ENCODE data around the gene CYFIP2.

CYFIP2 gene

DNA sequence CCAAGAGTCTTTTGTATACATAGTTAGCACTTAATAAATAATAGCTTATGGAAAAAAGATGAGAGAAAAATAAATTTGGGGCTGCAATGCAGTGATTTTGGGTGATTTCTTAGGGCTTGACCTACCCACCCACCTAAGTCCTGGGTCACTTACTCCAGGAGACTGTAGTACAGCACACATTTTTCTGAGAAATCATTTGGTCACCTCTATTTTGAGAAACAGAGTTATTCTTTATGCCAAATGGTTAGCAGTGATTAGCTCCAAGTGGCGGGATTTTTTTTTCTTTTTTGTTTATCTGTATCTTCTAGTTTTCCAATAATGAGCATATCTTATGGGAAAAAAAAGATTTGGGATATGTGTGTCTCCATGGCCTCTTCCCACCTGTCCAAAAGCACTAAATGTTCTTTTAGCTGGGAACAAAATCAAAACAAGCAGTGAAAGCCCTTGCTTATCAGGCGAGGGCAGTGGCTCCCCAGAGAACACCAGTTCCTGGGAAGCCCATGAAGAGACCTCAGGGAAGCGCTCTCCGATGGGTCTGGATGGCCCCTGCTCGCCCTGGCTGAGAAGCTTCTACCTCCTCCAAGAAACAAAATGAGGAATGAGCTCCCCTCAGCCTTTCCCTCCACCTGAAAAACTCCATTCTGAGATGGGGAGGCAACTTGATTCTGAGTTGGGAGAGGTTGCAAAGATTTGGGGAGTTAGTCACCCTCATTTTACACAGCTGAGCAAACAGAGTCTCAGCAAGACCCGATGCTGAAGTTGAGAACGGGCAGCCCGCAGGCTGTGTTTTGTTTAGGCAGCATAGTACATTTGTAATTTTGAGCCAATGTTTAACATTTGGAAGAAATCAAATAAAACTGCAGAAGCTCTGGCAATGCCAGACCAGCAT, 69.9 kb downstream of the CYFIP2 start:
- no peak overlapping the region for H3K4me3 ChIP-seq
- H3K9ac ChIP-seq, result no peak overlapping the region
- peaks cover 6% of the 10 kb centered on the region; the same call in 1 of the 2 replicates for H4K20me1 ChIP-seq
- no peak overlapping the region for H3K4me2 ChIP-seq
- no peak for TF ChIP-seq Cebpa-rat (IDR thresholded peaks at IDR 0.05)
- no peaks in the 10 kb centered on the region for H3K4me1 ChIP-seq
- H3K9me3 ChIP-seq, result no peaks in the 10 kb centered on the region
- no peak overlapping the region for H3K27ac ChIP-seq
- H3K36me3 ChIP-seq, result peaks cover 100% of the 10 kb centered on the region
- no peaks in the 10 kb centered on the region for H3K27me3 ChIP-seq

DNA sequence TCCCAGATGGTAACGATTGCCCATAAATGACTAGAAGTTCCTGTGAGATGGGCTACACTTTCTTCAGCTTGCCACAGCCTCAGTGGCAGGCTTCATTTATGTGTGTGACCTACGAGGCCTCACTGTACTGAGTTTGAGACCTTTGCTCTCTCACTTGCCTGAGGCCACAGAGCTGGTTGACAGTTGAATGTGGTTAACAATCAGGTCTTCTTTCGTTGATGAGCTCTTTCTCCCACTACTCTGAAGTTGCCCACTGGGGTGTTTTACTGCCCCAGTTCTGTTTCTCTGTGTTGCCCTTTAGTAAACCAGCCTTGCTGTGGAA, 70.5 kb downstream of the CYFIP2 start:
- no peaks in the 10 kb centered on the region for H3K4me1 ChIP-seq
- H3K4me2 ChIP-seq, result no peak overlapping the region
- H3K9ac ChIP-seq, result no peak overlapping the region

DNA sequence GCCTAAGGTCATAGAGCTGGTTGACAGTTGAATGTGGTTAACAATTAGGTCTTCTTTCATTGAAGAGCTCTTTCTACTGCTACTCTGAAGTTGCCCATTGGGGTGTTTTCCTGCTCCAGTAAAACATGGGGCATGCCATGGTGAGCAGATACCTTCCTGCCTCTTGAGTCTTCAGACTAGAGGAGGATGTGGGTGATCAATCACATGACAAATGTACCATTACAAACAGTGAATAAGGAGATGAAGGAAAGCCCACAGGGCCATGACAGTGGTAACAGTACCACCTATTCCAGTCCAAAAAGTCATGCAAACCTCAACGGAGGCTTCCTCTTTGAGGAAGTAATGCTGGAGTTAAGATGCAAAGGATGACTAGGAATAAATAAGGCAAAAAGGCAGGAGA, 73.5 kb downstream of the CYFIP2 start:
- no peaks in the 10 kb centered on the region for H3K9me3 ChIP-seq
- H3K27me3 ChIP-seq, result no peaks in the 10 kb centered on the region
- H3K27ac ChIP-seq, result no peak overlapping the region
- H3K4me1 ChIP-seq, result peaks cover 18% of the 10 kb centered on the region
- no peak overlapping the region for H3K9ac ChIP-seq
- peaks cover 100% of the 10 kb centered on the region for H3K36me3 ChIP-seq
- peaks cover 13% of the 10 kb centered on the region for H4K20me1 ChIP-seq
- no peak overlapping the region for H3K4me3 ChIP-seq
- H3K4me2 ChIP-seq, result no peak overlapping the region
- TF ChIP-seq Cebpa-rat (IDR thresholded peaks at IDR 0.05), result no peak

More for the DNA sequence above, 70.5 kb downstream of the CYFIP2 start:
- H3K27me3 ChIP-seq, result no peaks in the 10 kb centered on the region
- no peak for TF ChIP-seq Cebpa-rat (IDR thresholded peaks at IDR 0.05)
- H3K27ac ChIP-seq, result no peak overlapping the region
- no peak overlapping the region for H3K4me3 ChIP-seq
- no peaks in the 10 kb centered on the region for H3K9me3 ChIP-seq
- H3K36me3 ChIP-seq, result peaks cover 100% of the 10 kb centered on the region
- H4K20me1 ChIP-seq, result peaks cover 6% of the 10 kb centered on the region; the same call in 1 of the 2 replicates

DNA sequence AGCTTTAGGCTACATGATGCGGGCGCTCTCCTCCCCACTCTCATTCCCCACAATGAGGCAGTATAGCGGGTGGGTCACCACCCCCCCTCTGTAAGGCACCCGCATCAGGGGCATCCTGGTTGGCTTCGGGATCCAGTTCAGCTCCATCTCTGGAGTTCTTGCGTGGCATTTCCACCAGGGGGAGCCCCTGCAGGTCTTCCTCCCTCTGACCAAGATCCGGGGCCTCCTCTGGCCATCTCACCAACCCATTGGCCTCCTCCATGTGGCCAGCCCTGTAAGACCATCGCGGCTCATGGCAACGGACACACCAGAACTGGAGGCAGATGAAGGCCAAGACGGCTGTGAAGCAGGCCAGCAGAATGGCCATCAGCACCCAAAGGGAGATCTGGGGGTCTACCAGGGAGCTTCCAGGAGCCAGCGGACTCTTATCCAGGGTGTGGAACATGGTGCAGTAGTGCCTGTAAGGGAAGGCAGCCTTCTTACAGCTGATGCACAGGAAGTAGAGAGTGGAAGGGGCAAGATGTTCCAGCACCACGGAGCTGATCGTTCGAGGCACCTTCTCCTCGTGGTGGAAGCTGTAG, 77.0 kb downstream of the CYFIP2 start:
- TF ChIP-seq Cebpa-rat (IDR thresholded peaks at IDR 0.05), result no peak
- Histone ChIP-seq H3K9ac (no peak overlapping the region), H3K27me3 (no peaks in the 10 kb centered on the region), H3K36me3 (peaks cover 100% of the 10 kb centered on the region), H3K4me2 (0 out of 2 replicates have a peak overlapping the region, but pooled peaks have one; percentile 0), H3K4me3 (no peak overlapping the region), H4K20me1 (peaks cover 12% of the 10 kb centered on the region; the same call in 1 of the 2 replicates), H3K4me1 (peaks cover 18% of the 10 kb centered on the region), H3K9me3 (no peaks in the 10 kb centered on the region), H3K27ac (no peak overlapping the region)

DNA sequence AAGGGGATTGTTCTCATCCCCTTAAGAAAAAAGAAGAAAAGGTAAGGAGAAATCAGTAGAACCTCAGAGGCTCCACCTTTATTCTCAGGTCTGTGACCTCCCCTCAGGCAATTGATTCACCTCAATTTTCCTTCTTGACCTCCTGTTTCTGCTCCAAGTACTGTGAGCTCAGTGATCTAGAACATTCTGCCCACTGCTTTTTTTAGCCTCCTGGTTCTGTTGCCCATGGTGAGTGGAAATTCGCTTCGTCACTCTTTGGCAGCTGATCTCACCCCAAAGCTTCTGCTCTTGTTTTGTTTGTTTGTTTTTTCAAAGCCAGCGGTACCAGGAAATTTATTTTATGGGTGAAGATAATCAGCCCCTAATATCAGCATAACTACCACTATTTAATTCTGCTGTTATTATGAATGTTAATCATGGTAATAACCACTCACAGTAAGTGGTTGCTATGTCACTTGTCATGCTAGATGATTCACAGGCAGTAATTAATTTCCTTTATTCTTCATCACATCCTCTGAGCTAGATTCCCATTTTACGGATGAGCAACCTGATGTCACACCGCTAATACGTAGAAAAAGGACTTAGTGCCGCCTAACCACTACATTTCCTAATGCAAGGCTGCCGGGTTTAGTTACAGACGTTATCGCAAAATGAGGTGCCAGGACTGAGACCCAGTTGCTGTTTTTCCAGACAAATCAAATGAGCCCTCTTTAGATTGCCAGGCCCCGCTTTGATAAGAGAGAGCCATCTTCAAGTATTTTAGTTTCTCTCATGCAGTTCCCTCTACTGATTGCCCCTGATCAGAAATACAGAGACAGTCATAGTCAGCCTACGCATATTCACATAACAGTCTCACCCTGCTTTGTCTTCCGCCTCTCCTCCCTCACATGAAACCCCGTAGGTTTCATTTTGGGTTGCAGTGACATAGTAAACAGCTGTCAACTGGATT, 78.2 kb downstream of the CYFIP2 start:
- no peak overlapping the region for H3K4me3 ChIP-seq
- H3K36me3 ChIP-seq, result peaks cover 100% of the 10 kb centered on the region
- no peaks in the 10 kb centered on the region for H3K27me3 ChIP-seq
- H4K20me1 ChIP-seq, result peaks cover 12% of the 10 kb centered on the region; the same call in 1 of the 2 replicates
- peaks cover 18% of the 10 kb centered on the region for H3K4me1 ChIP-seq
- H3K9ac ChIP-seq, result no peak overlapping the region
- no peak for TF ChIP-seq Cebpa-rat (IDR thresholded peaks at IDR 0.05)
- H3K9me3 ChIP-seq, result no peaks in the 10 kb centered on the region
- H3K4me2 ChIP-seq, result 0 out of 2 replicates have a peak overlapping the region, but pooled peaks have one; percentile 0
- H3K27ac ChIP-seq, result no peak overlapping the region; the same call in 1 of the 2 replicates

DNA sequence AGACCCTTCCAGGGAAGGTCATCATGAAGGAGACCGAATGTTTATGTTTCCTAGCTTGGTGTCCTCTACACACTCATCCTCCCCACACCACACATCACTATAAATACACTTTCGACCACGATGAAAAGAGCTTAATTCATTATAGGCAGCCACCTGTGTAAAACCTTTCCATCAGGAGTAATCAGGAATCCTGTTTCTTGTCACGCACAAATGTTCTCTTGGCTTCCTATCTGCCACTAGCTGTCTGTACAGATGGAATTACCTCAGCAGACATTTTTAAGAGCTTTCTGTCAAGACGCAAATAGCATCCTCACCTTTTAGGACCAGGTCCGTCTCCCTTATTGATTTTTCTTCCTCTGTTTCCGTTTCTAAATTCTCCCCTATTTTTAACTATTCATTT, 79.1 kb downstream of the CYFIP2 start:
- Histone ChIP-seq H3K4me2 (no peak overlapping the region), H3K4me3 (no peak overlapping the region), H3K27me3 (no peaks in the 10 kb centered on the region), H3K4me1 (peaks cover 18% of the 10 kb centered on the region), H3K9ac (no peak overlapping the region), H4K20me1 (peaks cover 17% of the 10 kb centered on the region; the same call in 1 of the 2 replicates), H3K36me3 (peaks cover 97% of the 10 kb centered on the region), H3K9me3 (no peaks in the 10 kb centered on the region), H3K27ac (no peak overlapping the region)
- no peak for TF ChIP-seq Cebpa-rat (IDR thresholded peaks at IDR 0.05)

DNA sequence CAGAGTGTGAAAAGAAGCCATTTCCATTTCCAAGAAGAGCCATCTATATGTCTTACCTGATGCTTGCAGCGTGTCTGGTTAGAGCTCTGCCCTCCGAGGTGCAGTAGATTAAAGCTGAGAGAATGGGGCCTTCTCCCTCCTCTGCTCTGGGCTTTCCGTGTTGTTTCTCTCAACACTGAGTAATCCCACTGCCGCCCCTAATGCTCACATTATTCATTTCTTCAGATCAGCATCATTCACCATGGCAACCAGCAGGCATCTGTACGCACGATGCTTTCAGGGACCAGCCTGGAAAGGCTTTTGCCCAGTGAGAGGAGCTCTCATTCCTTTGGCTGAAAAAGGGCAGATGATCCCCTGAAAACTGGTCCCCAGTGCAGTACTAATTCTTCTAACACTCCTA, 79.6 kb downstream of the CYFIP2 start:
- Histone ChIP-seq H3K9me3 (no peaks in the 10 kb centered on the region), H4K20me1 (peaks cover 21% of the 10 kb centered on the region; the same call in 1 of the 2 replicates), H3K27ac (no peak overlapping the region), H3K36me3 (peaks cover 97% of the 10 kb centered on the region), H3K4me2 (no peak overlapping the region), H3K9ac (no peak overlapping the region), H3K27me3 (no peaks in the 10 kb centered on the region), H3K4me1 (peaks cover 18% of the 10 kb centered on the region), H3K4me3 (no peak overlapping the region)
- no peak for TF ChIP-seq Cebpa-rat (IDR thresholded peaks at IDR 0.05)

DNA sequence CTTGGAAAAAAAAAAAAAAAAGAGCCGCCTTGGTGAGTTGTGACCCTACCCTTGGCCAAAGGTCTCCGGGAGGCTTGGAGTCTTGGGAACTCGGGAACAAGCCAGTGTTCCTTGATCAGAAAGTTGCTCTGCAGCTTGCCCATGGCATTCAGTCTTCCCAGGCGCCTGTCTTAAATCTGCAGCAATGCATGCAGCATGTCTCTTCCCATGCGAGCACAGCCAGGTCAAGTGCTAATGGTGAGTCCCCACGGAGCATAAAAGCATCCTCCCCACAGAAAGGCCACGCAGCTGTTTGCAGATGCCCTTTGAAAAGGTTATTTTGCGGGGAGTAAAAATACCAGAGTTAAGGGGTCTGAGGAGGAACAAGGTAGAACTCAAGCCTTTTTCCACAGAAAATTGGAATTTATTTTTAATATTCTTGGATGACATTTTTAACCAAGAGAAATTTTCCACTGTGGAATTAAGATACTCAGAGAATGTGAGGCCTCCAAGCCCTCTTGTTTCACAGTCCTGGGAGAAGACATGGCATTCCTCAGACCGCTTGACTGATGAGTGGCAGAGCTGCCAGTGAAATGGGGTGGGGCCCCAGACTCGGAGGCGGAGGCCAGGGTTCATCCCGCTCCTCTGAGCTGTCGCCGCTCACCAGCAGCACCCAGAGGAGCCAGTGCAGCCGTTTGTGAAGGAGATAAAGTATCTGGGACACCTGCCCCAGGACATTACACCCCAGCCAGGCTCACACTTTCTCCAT, 81.6 kb downstream of the CYFIP2 start:
- H3K36me3 ChIP-seq, result peaks cover 97% of the 10 kb centered on the region
- no peak overlapping the region for H3K27ac ChIP-seq
- peaks cover 16% of the 10 kb centered on the region for H3K4me1 ChIP-seq
- no peak overlapping the region for H3K9ac ChIP-seq
- H3K27me3 ChIP-seq, result no peaks in the 10 kb centered on the region
- H3K4me2 ChIP-seq, result no peak overlapping the region
- no peak for TF ChIP-seq Cebpa-rat (IDR thresholded peaks at IDR 0.05)
- no peak overlapping the region for H3K4me3 ChIP-seq
- H3K9me3 ChIP-seq, result no peaks in the 10 kb centered on the region
- peaks cover 40% of the 10 kb centered on the region; the same call in 1 of the 2 replicates for H4K20me1 ChIP-seq

DNA sequence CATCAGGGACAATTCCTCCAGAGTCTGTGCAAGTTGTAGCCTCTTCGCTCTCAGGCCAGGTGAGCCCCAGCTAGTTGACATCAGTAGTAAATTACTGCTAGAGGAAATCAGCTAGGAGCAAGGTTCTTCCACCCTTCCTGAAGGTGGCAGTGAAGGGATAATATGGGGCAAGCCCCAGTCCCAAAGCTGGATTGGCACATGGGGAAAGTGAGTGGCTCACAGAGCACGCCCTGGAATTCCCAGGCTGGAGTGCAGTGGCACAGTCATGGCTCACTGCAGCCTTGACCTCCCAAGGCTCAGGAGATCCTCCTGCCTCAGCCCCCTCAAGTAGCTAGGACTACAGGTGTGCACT, 82.1 kb downstream of the CYFIP2 start:
- Histone ChIP-seq H3K4me2 (no peak overlapping the region), H3K4me1 (peaks cover 10% of the 10 kb centered on the region), H3K4me3 (no peak overlapping the region), H3K36me3 (peaks cover 97% of the 10 kb centered on the region), H3K9me3 (no peaks in the 10 kb centered on the region), H3K27ac (no peak overlapping the region), H4K20me1 (peaks cover 40% of the 10 kb centered on the region; the same call in 1 of the 2 replicates), H3K9ac (no peak overlapping the region), H3K27me3 (no peaks in the 10 kb centered on the region)
- no peak for TF ChIP-seq Cebpa-rat (IDR thresholded peaks at IDR 0.05)

All from BLaER1 (cell line).